ENCODE data around the gene GPRIN1.

GPRIN1 gene

GRCh38 chr5:176581361-176581760, 28.6 kb downstream of the GPRIN1 start:
- DNase-seq, result no peak
- Histone ChIP-seq H3K14ac (ENCODE audit: low read length in 2 of 2) (peak overlapping the region in 1 of 2 experiments; percentile 18), H2BK15ac (ENCODE audit: low read depth, poor library complexity, severe bottlenecking) (no peak overlapping the region), H3K27me3 (ENCODE audit: control insufficient read depth in 1 of 2, insufficient read depth in 1 of 2, low read length in 2 of 2) (peaks cover 0 to 18% of the 10 kb centered on the region in 2 experiments), H3K9me3 (ENCODE audit: control insufficient read depth, low read length) (peaks cover 7% of the 10 kb centered on the region), H3K9ac (ENCODE audit: low read length) (no peak overlapping the region), H4K8ac (ENCODE audit: low read length) (no peak overlapping the region), H3K23ac (ENCODE audit: low read length in 2 of 2) (no peak overlapping the region), H3K4ac (ENCODE audit: low read depth in 1 of 2, low read length in 2 of 2) (no peak overlapping the region), H2BK5ac (ENCODE audit: low read depth, low read length, poor library complexity, severe bottlenecking) (no peak overlapping the region), H3K18ac (ENCODE audit: low read depth in 1 of 2, low read length in 2 of 2) (peak overlapping the region in 1 of 2 experiments; percentile 18), H2BK120ac (ENCODE audit: low read depth, low read length) (no peak overlapping the region), H3K4me1 (ENCODE audit: control insufficient read depth, insufficient read depth, low read depth, low read length) (peaks cover 2% of the 10 kb centered on the region), H2BK12ac (ENCODE audit: low read length in 2 of 2) (peak overlapping the region in 1 of 2 experiments; percentile 16), H3K36me3 (ENCODE audit: control insufficient read depth in 1 of 2, insufficient read depth in 2 of 2, low read depth in 1 of 2, low read length in 2 of 2) (no peaks in the 10 kb centered on the region), H3K27ac (ENCODE audit: low read length, poor library complexity, severe bottlenecking) (no peak overlapping the region), H2AK5ac (ENCODE audit: low read length, severe bottlenecking) (no peak overlapping the region), H3K4me3 (ENCODE audit: insufficient read depth in 1 of 2, low read depth in 1 of 2, low read length in 2 of 2) (no peak overlapping the region), H2AFZ (ENCODE audit: low read depth, low read length) (no peak overlapping the region), H4K91ac (ENCODE audit: low read length) (peak overlapping the region; percentile 10), H3K79me1 (replicated peaks; ENCODE audit: low read length, poor library complexity, severe bottlenecking) (no peaks in the 10 kb centered on the region), H3K4me2 (ENCODE audit: low read length, poor library complexity, severe bottlenecking) (no peak overlapping the region)
- WGBS, result 90% methylated on average over 10 of the region's 12 CpGs

GRCh38 chr5:176579323-176579722, 30.6 kb downstream of the GPRIN1 start:
- H3K4me1 ChIP-seq (ENCODE audit: control insufficient read depth, insufficient read depth, low read depth, low read length), result peaks cover 2% of the 10 kb centered on the region
- H2BK15ac ChIP-seq (ENCODE audit: low read depth, poor library complexity, severe bottlenecking), result no peak overlapping the region
- no peak overlapping the region for H3K4me3 ChIP-seq (ENCODE audit: insufficient read depth in 1 of 2, low read depth in 1 of 2, low read length in 2 of 2)
- H3K18ac ChIP-seq (ENCODE audit: low read depth in 1 of 2, low read length in 2 of 2), result no peak overlapping the region
- H3K36me3 ChIP-seq (ENCODE audit: control insufficient read depth in 1 of 2, insufficient read depth in 2 of 2, low read depth in 1 of 2, low read length in 2 of 2), result no peaks in the 10 kb centered on the region
- no peak overlapping the region for H2AFZ ChIP-seq (ENCODE audit: low read depth, low read length)
- no peak overlapping the region for H2BK120ac ChIP-seq (ENCODE audit: low read depth, low read length)
- no peak overlapping the region for H3K4ac ChIP-seq (ENCODE audit: low read depth in 1 of 2, low read length in 2 of 2)
- H3K27me3 ChIP-seq (ENCODE audit: control insufficient read depth in 1 of 2, insufficient read depth in 1 of 2, low read length in 2 of 2), result peaks cover 0 to 33% of the 10 kb centered on the region in 2 experiments
- no peak overlapping the region for H2BK5ac ChIP-seq (ENCODE audit: low read depth, low read length, poor library complexity, severe bottlenecking)
- H3K4me2 ChIP-seq (ENCODE audit: low read length, poor library complexity, severe bottlenecking), result no peak overlapping the region
- H3K27ac ChIP-seq (ENCODE audit: low read length, poor library complexity, severe bottlenecking), result no peak overlapping the region
- H2AK5ac ChIP-seq (ENCODE audit: low read length, severe bottlenecking), result no peak overlapping the region
- H3K9ac ChIP-seq (ENCODE audit: low read length), result no peak overlapping the region
- no peak overlapping the region for H2BK12ac ChIP-seq (ENCODE audit: low read length in 2 of 2)
- no peak overlapping the region for H3K23ac ChIP-seq (ENCODE audit: low read length in 2 of 2)
- no peak overlapping the region for H4K8ac ChIP-seq (ENCODE audit: low read length)
- H3K14ac ChIP-seq (ENCODE audit: low read length in 2 of 2), result no peak overlapping the region
- no peaks in the 10 kb centered on the region for H3K9me3 ChIP-seq (ENCODE audit: control insufficient read depth, low read length)
- no peaks in the 10 kb centered on the region for H3K79me1 ChIP-seq (replicated peaks; ENCODE audit: low read length, poor library complexity, severe bottlenecking)
- peak; percentile 59 for DNase-seq
- H4K91ac ChIP-seq (ENCODE audit: low read length), result no peak overlapping the region
- WGBS, result 47% methylated on average over 4 of the region's 4 CpGs

DNA sequence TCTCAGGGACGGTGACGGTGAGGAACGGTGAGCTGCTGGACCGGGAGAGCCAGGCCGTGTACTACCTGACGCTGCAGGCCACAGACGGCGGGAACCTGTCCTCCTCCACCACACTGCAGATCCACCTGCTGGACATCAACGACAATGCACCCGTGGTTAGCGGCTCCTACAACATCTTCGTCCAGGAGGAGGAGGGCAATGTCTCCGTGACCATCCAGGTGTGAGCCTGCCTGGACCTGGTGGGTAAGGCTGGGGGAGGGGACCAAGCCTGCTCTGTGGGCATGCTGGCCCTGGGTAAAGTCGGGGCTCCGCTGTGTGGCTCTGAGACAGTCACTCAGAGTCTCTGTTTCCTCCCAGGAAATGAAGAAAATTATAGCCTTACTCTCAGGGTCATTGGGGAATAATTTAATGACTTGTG, 31.6 kb downstream of the GPRIN1 start:
- no peak overlapping the region for H2AK5ac ChIP-seq (ENCODE audit: low read length, severe bottlenecking)
- DNase-seq, result peak; percentile 43
- no peaks in the 10 kb centered on the region for H3K9me3 ChIP-seq (ENCODE audit: control insufficient read depth, low read length)

DNA sequence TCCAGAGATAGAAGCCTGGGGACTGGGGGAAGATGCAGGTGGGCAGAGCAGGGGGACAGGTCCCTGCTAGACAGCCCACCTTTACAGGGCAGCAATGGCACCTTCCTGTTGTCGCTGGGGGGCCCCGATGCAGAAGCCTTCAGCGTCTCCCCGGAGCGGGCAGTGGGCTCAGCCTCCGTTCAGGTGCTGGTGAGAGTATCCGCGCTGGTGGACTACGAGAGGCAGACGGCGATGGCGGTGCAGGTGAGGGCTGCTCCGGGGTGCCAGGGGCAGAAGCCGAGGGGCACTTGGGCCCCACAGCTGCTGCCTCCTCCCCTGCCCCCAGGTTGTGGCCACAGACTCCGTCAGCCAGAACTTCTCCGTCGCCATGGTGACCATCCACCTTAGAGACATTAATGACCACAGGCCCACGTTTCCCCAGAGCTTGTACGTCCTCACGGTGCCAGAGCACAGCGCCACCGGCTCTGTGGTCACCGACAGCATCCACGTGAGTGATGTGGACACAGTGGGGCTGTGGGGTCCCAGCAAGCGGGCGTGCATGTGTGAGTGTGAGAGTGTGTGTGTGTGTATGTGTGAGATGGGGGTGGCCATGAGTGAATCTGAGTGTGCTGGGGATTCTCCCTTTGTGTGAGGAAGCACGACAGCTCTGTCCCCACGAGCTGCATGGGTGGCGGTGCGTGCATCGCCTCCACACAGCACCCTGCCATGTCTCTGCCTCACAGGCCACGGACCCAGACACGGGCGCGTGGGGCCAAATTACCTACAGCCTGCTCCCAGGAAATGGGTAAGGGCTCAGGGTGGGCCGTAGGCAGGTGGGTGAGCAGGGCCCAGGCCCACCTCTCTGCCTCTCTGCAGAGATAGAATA, 32.4 kb downstream of the GPRIN1 start:
- no peak for DNase-seq
- Histone ChIP-seq H4K91ac (ENCODE audit: low read length) (peak overlapping the region; percentile 29), H3K9ac (ENCODE audit: low read length) (no peak overlapping the region), H3K9me3 (ENCODE audit: control insufficient read depth, low read length) (no peaks in the 10 kb centered on the region), H3K23ac (ENCODE audit: low read length in 2 of 2) (no peak overlapping the region), H2BK120ac (ENCODE audit: low read depth, low read length) (no peak overlapping the region), H3K4me2 (ENCODE audit: low read length, poor library complexity, severe bottlenecking) (no peak overlapping the region), H2BK5ac (ENCODE audit: low read depth, low read length, poor library complexity, severe bottlenecking) (no peak overlapping the region), H3K4me3 (ENCODE audit: insufficient read depth in 1 of 2, low read depth in 1 of 2, low read length in 2 of 2) (no peak overlapping the region), H3K27ac (ENCODE audit: low read length, poor library complexity, severe bottlenecking) (no peak overlapping the region), H2BK15ac (ENCODE audit: low read depth, poor library complexity, severe bottlenecking) (no peak overlapping the region), H4K8ac (ENCODE audit: low read length) (no peak overlapping the region), H2AFZ (ENCODE audit: low read depth, low read length) (no peak overlapping the region), H3K4ac (ENCODE audit: low read depth in 1 of 2, low read length in 2 of 2) (no peak overlapping the region), H3K79me1 (replicated peaks; ENCODE audit: low read length, poor library complexity, severe bottlenecking) (no peaks in the 10 kb centered on the region), H2BK12ac (ENCODE audit: low read length in 2 of 2) (peak overlapping the region in 1 of 2 experiments; percentile 32), H3K4me1 (ENCODE audit: control insufficient read depth, insufficient read depth, low read depth, low read length) (peaks cover 2% of the 10 kb centered on the region), H2AK5ac (ENCODE audit: low read length, severe bottlenecking) (no peak overlapping the region), H3K36me3 (ENCODE audit: control insufficient read depth in 1 of 2, insufficient read depth in 2 of 2, low read depth in 1 of 2, low read length in 2 of 2) (no peaks in the 10 kb centered on the region), H3K14ac (ENCODE audit: low read length in 2 of 2) (peak overlapping the region in 1 of 2 experiments; percentile 68), H3K27me3 (ENCODE audit: control insufficient read depth in 1 of 2, insufficient read depth in 1 of 2, low read length in 2 of 2) (peaks cover 4 to 43% of the 10 kb centered on the region in 2 experiments), H3K18ac (ENCODE audit: low read depth in 1 of 2, low read length in 2 of 2) (peak overlapping the region in 1 of 2 experiments; percentile 50)
- WGBS, result 91% methylated on average over 36 of the region's 36 CpGs

More for the DNA sequence above, 31.6 kb downstream of the GPRIN1 start:
- no peak overlapping the region for H3K4ac ChIP-seq (ENCODE audit: low read depth in 1 of 2, low read length in 2 of 2)
- no peak overlapping the region for H3K4me2 ChIP-seq (ENCODE audit: low read length, poor library complexity, severe bottlenecking)
- no peak overlapping the region for H3K18ac ChIP-seq (ENCODE audit: low read depth in 1 of 2, low read length in 2 of 2)
- H3K4me1 ChIP-seq (ENCODE audit: control insufficient read depth, insufficient read depth, low read depth, low read length), result peaks cover 2% of the 10 kb centered on the region
- H2BK120ac ChIP-seq (ENCODE audit: low read depth, low read length), result no peak overlapping the region
- no peak overlapping the region for H2BK5ac ChIP-seq (ENCODE audit: low read depth, low read length, poor library complexity, severe bottlenecking)
- no peak overlapping the region for H2BK12ac ChIP-seq (ENCODE audit: low read length in 2 of 2)
- WGBS, result 36% methylated on average over 15 of the region's 15 CpGs
- no peak overlapping the region for H3K23ac ChIP-seq (ENCODE audit: low read length in 2 of 2)
- H4K91ac ChIP-seq (ENCODE audit: low read length), result no peak overlapping the region
- H3K27me3 ChIP-seq (ENCODE audit: control insufficient read depth in 1 of 2, insufficient read depth in 1 of 2, low read length in 2 of 2), result peaks cover 0 to 40% of the 10 kb centered on the region in 2 experiments
- H3K4me3 ChIP-seq (ENCODE audit: insufficient read depth in 1 of 2, low read depth in 1 of 2, low read length in 2 of 2), result no peak overlapping the region
- H3K27ac ChIP-seq (ENCODE audit: low read length, poor library complexity, severe bottlenecking), result no peak overlapping the region
- H3K36me3 ChIP-seq (ENCODE audit: control insufficient read depth in 1 of 2, insufficient read depth in 2 of 2, low read depth in 1 of 2, low read length in 2 of 2), result no peaks in the 10 kb centered on the region
- H3K9ac ChIP-seq (ENCODE audit: low read length), result no peak overlapping the region
- no peak overlapping the region for H2AFZ ChIP-seq (ENCODE audit: low read depth, low read length)
- H2BK15ac ChIP-seq (ENCODE audit: low read depth, poor library complexity, severe bottlenecking), result no peak overlapping the region
- no peaks in the 10 kb centered on the region for H3K79me1 ChIP-seq (replicated peaks; ENCODE audit: low read length, poor library complexity, severe bottlenecking)
- no peak overlapping the region for H3K14ac ChIP-seq (ENCODE audit: low read length in 2 of 2)
- no peak overlapping the region for H4K8ac ChIP-seq (ENCODE audit: low read length)
